SK-N-SH (cell line): Measurements from ENCODE around the gene MARCHF7. TPM values are rescaled to one million over a fixed set of nuclear protein-coding genes. Genes with fewer than 3 reads are reported as not detected.

Experiments
- CTCF ChIA-PET: fragments of 300-600, 350-600 bp; formaldehyde crosslinking; extraction: SDS; loops from one replicate; lab custom pipeline; 2021; lab: Yijun Ruan, JAX
- POLR2A ChIA-PET: fragments of 350-600 bp; sonication (Branson Sonifier 250); formaldehyde crosslinking; extraction: SDS; loops from one replicate; lab custom pipeline; 2020; ENCODE audit warnings: antibody characterized with exemption, inconsistent platforms; lab: Yijun Ruan, JAX
- DNase-seq: peaks from one replicate; pipeline ENCODE4 v3.0.0; 2012
- H2AFZ ChIP-seq: fragments of 200-600 bp; sonication (generic); 2 replicates; pipeline ENCODE4 v1.8.1; 2016; ENCODE audit warnings: antibody characterized with exemption, mild to moderate bottlenecking, low read depth
- H3F3A ChIP-seq: fragments of 200-600 bp; sonication (generic); replicated peaks from 2 replicates; pipeline ENCODE3; 2016; ENCODE audit warnings: antibody characterized with exemption, mild to moderate bottlenecking; ENCODE audit not compliant: insufficient read depth
- H3K27ac ChIP-seq, 2 experiments: fragments of 200-500 bp in 1 of 2; fragments of 200-600 bp in 1 of 2; sonication (Bioruptor generic) in 1 of 2; sonication (generic), shearing (Covaris generic) in 1 of 2; 2 replicates each; pipeline versions ENCODE4 v1.5.1 to v1.6.1; 2014 to 2016; ENCODE audit warnings: low read depth in 2 of 2, inconsistent platforms in 1 of 2, low read length in 1 of 2, mild to moderate bottlenecking in 1 of 2, mixed read lengths in 1 of 2
- H3K27me3 ChIP-seq: fragments of 200-600 bp; sonication (generic), shearing (Covaris generic); 2 replicates; pipeline ENCODE4 v1.6.1; 2016; ENCODE audit warnings: mixed run types; ENCODE audit not compliant: insufficient read depth
- H3K36me3 ChIP-seq, 2 experiments: fragments of 200-500 bp in 1 of 2; fragments of 200-600 bp in 1 of 2; sonication (Bioruptor generic) in 1 of 2; sonication (generic) in 1 of 2; replicated peaks in 1 of 2; 2 replicates each; pipeline versions ENCODE3 to v1.5.1; 2014 to 2016; ENCODE audit warnings: low read length in 1 of 2, mild to moderate bottlenecking in 1 of 2; ENCODE audit not compliant: insufficient read depth in 2 of 2, control insufficient read depth in 1 of 2
- H3K4me1 ChIP-seq, 2 experiments: fragments of 200-500 bp in 1 of 2; fragments of 200-600 bp in 1 of 2; sonication (Bioruptor generic) in 1 of 2; sonication (generic), shearing (Covaris generic) in 1 of 2; 2 replicates each; pipeline versions ENCODE4 v1.5.1 to v1.6.1; 2014 to 2016; ENCODE audit warnings: low read depth in 1 of 2, low read length in 1 of 2, mixed run types in 1 of 2; ENCODE audit not compliant: insufficient read depth in 2 of 2, control insufficient read depth in 1 of 2
- H3K4me2 ChIP-seq: fragments of 200-600 bp; sonication (generic), shearing (Covaris generic); 2 replicates; pipeline ENCODE4 v1.6.1; 2017; ENCODE audit warnings: mixed run types
- H3K4me3 ChIP-seq, 2 experiments: fragments of 200-500 bp in 1 of 2; fragments of 200-600 bp in 1 of 2; sonication (Bioruptor generic) in 1 of 2; sonication (generic), shearing (Covaris generic) in 1 of 2; 2 replicates each; pipeline versions ENCODE4 v1.5.1 to v1.8.1; 2014 to 2016; ENCODE audit warnings: low read depth in 2 of 2, inconsistent platforms in 1 of 2, low read length in 1 of 2, mild to moderate bottlenecking in 1 of 2, mixed read lengths in 1 of 2, moderate library complexity in 1 of 2
- H3K79me2 ChIP-seq: fragments of 200-600 bp; sonication (generic); 2 replicates; pipeline ENCODE4 v1.8.1; 2017; ENCODE audit warnings: mild to moderate bottlenecking; ENCODE audit not compliant: insufficient read depth
- H3K9ac ChIP-seq: fragments of 200-600 bp; sonication (generic); 2 replicates; pipeline ENCODE4 v1.6.1; 2017; ENCODE audit warnings: mixed run types
- H3K9me2 ChIP-seq: fragments of 200-600 bp; sonication (generic); 2 replicates; pipeline ENCODE4 v1.6.1; 2017; ENCODE audit warnings: mixed run types
- H3K9me3 ChIP-seq: fragments of 200-600 bp; sonication (generic); 2 replicates; pipeline ENCODE4 v1.6.1; 2017; ENCODE audit warnings: mixed run types, mild to moderate bottlenecking, moderate library complexity
- H4K20me1 ChIP-seq: fragments of 200-600 bp; sonication (generic); 2 replicates; pipeline ENCODE4 v1.6.1; 2017; ENCODE audit warnings: mild to moderate bottlenecking, mixed run types; ENCODE audit not compliant: insufficient read depth
- ELF1 ChIP-seq: IDR thresholded peaks from 2 replicates; pipeline ENCODE4 v1.4.0; 2012
- EZH2phosphoT487 ChIP-seq: fragments of 200-600 bp; sonication (generic); IDR thresholded peaks from 2 replicates; pipeline ENCODE4 v1.6.1; 2017; ENCODE audit warnings: low read depth, mixed run types, mild to moderate bottlenecking, antibody characterized with exemption, moderate library complexity, borderline replicate concordance
- FOSL2 ChIP-seq: IDR thresholded peaks from 2 replicates; pipeline ENCODE4 v1.4.0; 2012; ENCODE audit warnings: low read depth, mild to moderate bottlenecking, moderate library complexity, borderline replicate concordance
- FOXJ3 ChIP-seq: sonication (generic); formaldehyde crosslinking; IDR thresholded peaks from 2 replicates; pipeline ENCODE4 v1.5.1; 2020; ENCODE audit warnings: mild to moderate bottlenecking, missing genetic modification reagents
- GABPA ChIP-seq: IDR thresholded peaks from 2 replicates; pipeline ENCODE4 v1.4.0; 2012; ENCODE audit warnings: low read depth, mild to moderate bottlenecking
- JUND ChIP-seq: IDR thresholded peaks from 2 replicates; pipeline ENCODE4 v1.4.0; 2012
- MEF2A ChIP-seq: IDR thresholded peaks from 2 replicates; pipeline ENCODE4 v1.4.0; 2012; ENCODE audit warnings: low read depth, borderline replicate concordance
- MXI1 ChIP-seq: IDR thresholded peaks from 2 replicates; pipeline ENCODE4 v1.6.1; 2012; ENCODE audit warnings: mild to moderate bottlenecking, low read depth, low read length, improper control_type of control experiment
- NFIC ChIP-seq: IDR thresholded peaks from 2 replicates; pipeline ENCODE4 v1.4.0; 2012; ENCODE audit warnings: borderline replicate concordance
- RCOR1 ChIP-seq: fragments of 150-350 bp; IDR thresholded peaks from 2 replicates; pipeline ENCODE4 v1.6.1; 2017; ENCODE audit warnings: antibody characterized with exemption, low read length
- RFX5 ChIP-seq: IDR thresholded peaks from 2 replicates; pipeline ENCODE4 v1.6.1; 2012; ENCODE audit warnings: mild to moderate bottlenecking, improper control_type of control experiment, low read length
- SIN3A ChIP-seq: IDR thresholded peaks from 2 replicates; pipeline ENCODE4 v1.6.1; 2012; ENCODE audit warnings: low read depth, mild to moderate bottlenecking, low read length, moderate library complexity, borderline replicate concordance
- SMC3 ChIP-seq: IDR thresholded peaks from 2 replicates; pipeline ENCODE4 v1.6.1; 2012; ENCODE audit warnings: low read depth, low read length, improper control_type of control experiment
- TAF1 ChIP-seq: IDR thresholded peaks from 2 replicates; pipeline ENCODE4 v1.6.1; 2012; ENCODE audit warnings: low read depth, mild to moderate bottlenecking, low read length, moderate library complexity, borderline replicate concordance
- TCF12 ChIP-seq: IDR thresholded peaks from 2 replicates; pipeline ENCODE4 v1.4.0; 2012
- YY1 ChIP-seq: IDR thresholded peaks from 2 replicates; pipeline ENCODE4 v1.4.0; 2012; ENCODE audit warnings: low read depth, mild to moderate bottlenecking
- WGBS: methylation state at CpG from one replicate; pipeline ENCODE4 v1.1.6; 2017; ENCODE audit warnings: low lambda C conversion rate; 5-methylcytosine and 5-hydroxymethylcytosine counted together
- polyA plus RNA-seq, 3 experiments: library from polyadenylated mRNA; depleted of rRNA; stranded (reverse); fragments of >200 nt; gene quantifications; 2 replicates each; pipeline ENCODE4 v1.2.3, GENCODE V29; 2012
- TF ChIP-seq, protein P1 (sequence below): fragments of 150-350 bp; IDR thresholded peaks from 2 replicates; pipeline ENCODE4 v1.6.1; 2017; ENCODE audit warnings: antibody characterized with exemption, low read length, low read depth, borderline replicate concordance
- TF ChIP-seq, protein P2 (sequence below): IDR thresholded peaks from 2 replicates; pipeline ENCODE4; 2012
- TF ChIP-seq, protein P3 (sequence below): IDR thresholded peaks from 2 replicates; pipeline ENCODE4 v1.4.0; 2012; ENCODE audit warnings: low read depth, borderline replicate concordance
- TF ChIP-seq, protein P4 (sequence below): IDR thresholded peaks from 2 replicates; pipeline ENCODE4 v1.4.0; 2012; ENCODE audit warnings: low read depth, borderline replicate concordance
- TF ChIP-seq, protein P5 (sequence below): IDR thresholded peaks from 2 replicates; pipeline ENCODE4 v1.4.0; 2012; ENCODE audit warnings: low read depth
- TF ChIP-seq, protein P6 (sequence below): fragments of 200-600 bp; sonication (generic); IDR thresholded peaks from 2 replicates; pipeline ENCODE4 v1.6.1; 2017; ENCODE audit warnings: antibody characterized with exemption, mild to moderate bottlenecking, moderate library complexity

Gene MARCHF7, protein sequence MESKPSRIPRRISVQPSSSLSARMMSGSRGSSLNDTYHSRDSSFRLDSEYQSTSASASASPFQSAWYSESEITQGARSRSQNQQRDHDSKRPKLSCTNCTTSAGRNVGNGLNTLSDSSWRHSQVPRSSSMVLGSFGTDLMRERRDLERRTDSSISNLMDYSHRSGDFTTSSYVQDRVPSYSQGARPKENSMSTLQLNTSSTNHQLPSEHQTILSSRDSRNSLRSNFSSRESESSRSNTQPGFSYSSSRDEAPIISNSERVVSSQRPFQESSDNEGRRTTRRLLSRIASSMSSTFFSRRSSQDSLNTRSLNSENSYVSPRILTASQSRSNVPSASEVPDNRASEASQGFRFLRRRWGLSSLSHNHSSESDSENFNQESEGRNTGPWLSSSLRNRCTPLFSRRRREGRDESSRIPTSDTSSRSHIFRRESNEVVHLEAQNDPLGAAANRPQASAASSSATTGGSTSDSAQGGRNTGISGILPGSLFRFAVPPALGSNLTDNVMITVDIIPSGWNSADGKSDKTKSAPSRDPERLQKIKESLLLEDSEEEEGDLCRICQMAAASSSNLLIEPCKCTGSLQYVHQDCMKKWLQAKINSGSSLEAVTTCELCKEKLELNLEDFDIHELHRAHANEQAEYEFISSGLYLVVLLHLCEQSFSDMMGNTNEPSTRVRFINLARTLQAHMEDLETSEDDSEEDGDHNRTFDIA
- polyA plus RNA-seq (2012; rRNA removed), result 18.4 and 20.3 TPM in 2 replicates
- 32.2 and 33.0 TPM in 2 replicates for polyA plus RNA-seq (2012; cell fraction: cytosol; rRNA removed)
- 13.2 and 34.5 TPM in 2 replicates for polyA plus RNA-seq (2012; cell fraction: nucleus; rRNA removed)

DNA sequence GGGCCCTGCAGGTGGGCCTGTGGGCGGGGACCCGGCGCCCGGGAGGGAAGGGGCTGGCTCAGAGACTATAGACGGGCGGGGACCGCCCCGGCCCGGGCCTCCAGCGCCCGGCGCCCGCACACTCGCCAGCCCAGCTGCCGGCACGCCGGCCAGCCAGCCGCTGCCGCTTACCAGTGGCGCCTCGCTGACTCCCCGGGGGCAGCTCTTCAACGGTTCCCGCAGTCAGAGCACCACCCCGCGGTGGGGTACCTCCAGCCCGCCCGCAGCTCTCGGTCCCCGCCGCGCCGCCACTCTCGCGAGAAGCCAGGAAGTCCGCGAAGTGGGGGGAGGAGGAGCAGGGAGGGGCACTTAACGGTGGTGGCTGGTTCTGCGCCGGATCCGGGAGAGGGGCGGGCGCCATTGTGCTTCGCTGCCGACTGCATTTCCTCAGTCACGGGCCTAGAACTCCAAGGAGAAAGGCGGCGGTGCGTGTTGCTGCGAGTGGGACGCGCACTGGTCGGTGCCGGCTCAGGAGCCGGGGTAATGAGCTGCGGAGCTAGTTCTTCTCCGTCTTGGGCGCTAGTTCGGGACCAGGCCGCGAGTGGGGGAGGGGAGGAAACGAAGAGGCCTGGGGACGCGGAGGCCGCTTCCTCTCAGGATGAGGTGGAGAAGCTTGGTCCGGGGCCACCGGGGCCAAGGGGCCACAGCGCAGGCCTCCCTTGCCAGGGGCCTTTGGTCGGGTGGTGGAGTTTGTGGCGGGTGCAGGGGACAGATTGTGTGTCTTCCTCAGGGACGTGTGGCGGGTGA lies at the start of gene MARCHF7:
Gene MARCHF7 (plus strand): TSS at position 364 of the 786 bp plus-strand sequence. CDS start 16,517 bp downstream, outside the sequence.
- Histone ChIP-seq H3K4me3 (peak within 1 kb of the TSS; percentile 85 to 95), H3K27me3 (no peaks in the 10 kb centered on the region), H3K4me1 (peaks cover 6 to 14% of the 10 kb centered on the region in 2 experiments; a peak in 3 of 4 replicates), H2AFZ (peak within 1 kb of the TSS; percentile 88), H3K9me2 (no peaks in the 10 kb centered on the region), H3F3A (peaks cover 8% of the 10 kb centered on the region), H3K9ac (peak within 1 kb of the TSS; percentile 99), H3K27ac (peak within 1 kb of the TSS; percentile 93 to 97), H3K79me2 (peaks cover 61% of the 10 kb centered on the region), H3K9me3 (no peaks in the 10 kb centered on the region), H3K36me3 (peaks cover 15 to 37% of the 10 kb centered on the region in 2 experiments), H4K20me1 (peaks cover 45% of the 10 kb centered on the region), H3K4me2 (peak within 1 kb of the TSS; percentile 77)
- DNase-seq, result peak; percentile 99
- ChIA-PET POLR2A (interaction anchor here (0.7 to 2.4 kb wide), 14 partner anchors 9 to 593 kb away, joined by 3 to 26 read pairs (median 3); partner anchors contain the start of gene BAZ2B), CTCF (interaction anchor here (0.6 to 2.6 kb wide), 28 partner anchors 9 to 810 kb away, joined by 3 to 11 read pairs (median 4); partner anchors contain the start of genes BAZ2B and WDSUB1)
- WGBS, result under 1% methylated on average over 21 of the region's 72 CpGs
- peak; percentile 92 for TF ChIP-seq YY1
- TF ChIP-seq ELF1, result no peak
- no peak for TF ChIP-seq MEF2A
- TF ChIP-seq, protein P1, sequence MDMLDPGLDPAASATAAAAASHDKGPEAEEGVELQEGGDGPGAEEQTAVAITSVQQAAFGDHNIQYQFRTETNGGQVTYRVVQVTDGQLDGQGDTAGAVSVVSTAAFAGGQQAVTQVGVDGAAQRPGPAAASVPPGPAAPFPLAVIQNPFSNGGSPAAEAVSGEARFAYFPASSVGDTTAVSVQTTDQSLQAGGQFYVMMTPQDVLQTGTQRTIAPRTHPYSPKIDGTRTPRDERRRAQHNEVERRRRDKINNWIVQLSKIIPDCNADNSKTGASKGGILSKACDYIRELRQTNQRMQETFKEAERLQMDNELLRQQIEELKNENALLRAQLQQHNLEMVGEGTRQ, result no peak
- no peak; the same call in 1 of the 2 replicates for TF ChIP-seq NFIC
- peak; percentile 71; the same call in 1 of the 2 replicates for TF ChIP-seq FOXJ3
- peak; percentile 94 for TF ChIP-seq SIN3A
- TF ChIP-seq GABPA, result 0 out of 2 replicates have a peak, but pooled peaks have one; percentile 17
- TF ChIP-seq, protein P2, sequence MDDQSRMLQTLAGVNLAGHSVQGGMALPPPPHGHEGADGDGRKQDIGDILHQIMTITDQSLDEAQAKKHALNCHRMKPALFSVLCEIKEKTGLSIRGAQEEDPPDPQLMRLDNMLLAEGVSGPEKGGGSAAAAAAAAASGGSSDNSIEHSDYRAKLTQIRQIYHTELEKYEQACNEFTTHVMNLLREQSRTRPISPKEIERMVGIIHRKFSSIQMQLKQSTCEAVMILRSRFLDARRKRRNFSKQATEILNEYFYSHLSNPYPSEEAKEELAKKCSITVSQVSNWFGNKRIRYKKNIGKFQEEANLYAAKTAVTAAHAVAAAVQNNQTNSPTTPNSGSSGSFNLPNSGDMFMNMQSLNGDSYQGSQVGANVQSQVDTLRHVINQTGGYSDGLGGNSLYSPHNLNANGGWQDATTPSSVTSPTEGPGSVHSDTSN, result no peak; the same call in 1 of the 2 replicates
- 0 out of 2 replicates have a peak, but pooled peaks have one; percentile 64 for TF ChIP-seq RCOR1
- no peak for TF ChIP-seq TCF12
- peak; percentile 43 for TF ChIP-seq SMC3
- no peak for TF ChIP-seq EZH2phosphoT487
- TF ChIP-seq, protein P3, sequence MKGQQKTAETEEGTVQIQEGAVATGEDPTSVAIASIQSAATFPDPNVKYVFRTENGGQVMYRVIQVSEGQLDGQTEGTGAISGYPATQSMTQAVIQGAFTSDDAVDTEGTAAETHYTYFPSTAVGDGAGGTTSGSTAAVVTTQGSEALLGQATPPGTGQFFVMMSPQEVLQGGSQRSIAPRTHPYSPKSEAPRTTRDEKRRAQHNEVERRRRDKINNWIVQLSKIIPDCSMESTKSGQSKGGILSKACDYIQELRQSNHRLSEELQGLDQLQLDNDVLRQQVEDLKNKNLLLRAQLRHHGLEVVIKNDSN, result 0 out of 2 replicates have a peak, but pooled peaks have one; percentile 25
- TF ChIP-seq JUND, result no peak; the same call in 1 of the 2 replicates
- no peak for TF ChIP-seq FOSL2
- TF ChIP-seq, protein P4, sequence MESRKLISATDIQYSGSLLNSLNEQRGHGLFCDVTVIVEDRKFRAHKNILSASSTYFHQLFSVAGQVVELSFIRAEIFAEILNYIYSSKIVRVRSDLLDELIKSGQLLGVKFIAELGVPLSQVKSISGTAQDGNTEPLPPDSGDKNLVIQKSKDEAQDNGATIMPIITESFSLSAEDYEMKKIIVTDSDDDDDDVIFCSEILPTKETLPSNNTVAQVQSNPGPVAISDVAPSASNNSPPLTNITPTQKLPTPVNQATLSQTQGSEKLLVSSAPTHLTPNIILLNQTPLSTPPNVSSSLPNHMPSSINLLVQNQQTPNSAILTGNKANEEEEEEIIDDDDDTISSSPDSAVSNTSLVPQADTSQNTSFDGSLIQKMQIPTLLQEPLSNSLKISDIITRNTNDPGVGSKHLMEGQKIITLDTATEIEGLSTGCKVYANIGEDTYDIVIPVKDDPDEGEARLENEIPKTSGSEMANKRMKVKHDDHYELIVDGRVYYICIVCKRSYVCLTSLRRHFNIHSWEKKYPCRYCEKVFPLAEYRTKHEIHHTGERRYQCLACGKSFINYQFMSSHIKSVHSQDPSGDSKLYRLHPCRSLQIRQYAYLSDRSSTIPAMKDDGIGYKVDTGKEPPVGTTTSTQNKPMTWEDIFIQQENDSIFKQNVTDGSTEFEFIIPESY, result peak; percentile 99
- peak; percentile 82; the same call in 1 of the 2 replicates for TF ChIP-seq TAF1
- TF ChIP-seq RFX5, result no peak
- TF ChIP-seq, protein P5, sequence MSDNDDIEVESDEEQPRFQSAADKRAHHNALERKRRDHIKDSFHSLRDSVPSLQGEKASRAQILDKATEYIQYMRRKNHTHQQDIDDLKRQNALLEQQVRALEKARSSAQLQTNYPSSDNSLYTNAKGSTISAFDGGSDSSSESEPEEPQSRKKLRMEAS, result peak; percentile 52; the same call in 1 of the 2 replicates
- 0 out of 2 replicates have a peak, but pooled peaks have one; percentile 68 for TF ChIP-seq MXI1
- TF ChIP-seq, protein P6, sequence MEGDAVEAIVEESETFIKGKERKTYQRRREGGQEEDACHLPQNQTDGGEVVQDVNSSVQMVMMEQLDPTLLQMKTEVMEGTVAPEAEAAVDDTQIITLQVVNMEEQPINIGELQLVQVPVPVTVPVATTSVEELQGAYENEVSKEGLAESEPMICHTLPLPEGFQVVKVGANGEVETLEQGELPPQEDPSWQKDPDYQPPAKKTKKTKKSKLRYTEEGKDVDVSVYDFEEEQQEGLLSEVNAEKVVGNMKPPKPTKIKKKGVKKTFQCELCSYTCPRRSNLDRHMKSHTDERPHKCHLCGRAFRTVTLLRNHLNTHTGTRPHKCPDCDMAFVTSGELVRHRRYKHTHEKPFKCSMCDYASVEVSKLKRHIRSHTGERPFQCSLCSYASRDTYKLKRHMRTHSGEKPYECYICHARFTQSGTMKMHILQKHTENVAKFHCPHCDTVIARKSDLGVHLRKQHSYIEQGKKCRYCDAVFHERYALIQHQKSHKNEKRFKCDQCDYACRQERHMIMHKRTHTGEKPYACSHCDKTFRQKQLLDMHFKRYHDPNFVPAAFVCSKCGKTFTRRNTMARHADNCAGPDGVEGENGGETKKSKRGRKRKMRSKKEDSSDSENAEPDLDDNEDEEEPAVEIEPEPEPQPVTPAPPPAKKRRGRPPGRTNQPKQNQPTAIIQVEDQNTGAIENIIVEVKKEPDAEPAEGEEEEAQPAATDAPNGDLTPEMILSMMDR, result peak; percentile 69
